Stimulated activated CD8-positive, alpha-beta memory T cell treated with anti-CD3 and anti-CD28 coated beads, Interleukin-12 subunit alpha, Interleukin-12 subunit beta, amount 100 ng/mL, for 1 hour (primary cell): Measurements from ENCODE around the gene KIF2C.
A peak's percentile ranks its signal among the peaks of the same experiment; 100 is the strongest.
"Not testable (repeated sequence)": the region's sequence is repeated elsewhere in the genome, so short reads cannot be mapped to it uniquely, and the experiment has no call there.

ENCODE experiments used
- DNase-seq: peaks from one replicate; pipeline ENCODE4 v3.0.0-alpha.2; 2020; ENCODE audit warnings: low read depth

Gene KIF2C

GRCh38 chr1:44798481-44799365 lies 59.1 kb downstream of the KIF2C start:
- DNase-seq, result no peak

DNA sequence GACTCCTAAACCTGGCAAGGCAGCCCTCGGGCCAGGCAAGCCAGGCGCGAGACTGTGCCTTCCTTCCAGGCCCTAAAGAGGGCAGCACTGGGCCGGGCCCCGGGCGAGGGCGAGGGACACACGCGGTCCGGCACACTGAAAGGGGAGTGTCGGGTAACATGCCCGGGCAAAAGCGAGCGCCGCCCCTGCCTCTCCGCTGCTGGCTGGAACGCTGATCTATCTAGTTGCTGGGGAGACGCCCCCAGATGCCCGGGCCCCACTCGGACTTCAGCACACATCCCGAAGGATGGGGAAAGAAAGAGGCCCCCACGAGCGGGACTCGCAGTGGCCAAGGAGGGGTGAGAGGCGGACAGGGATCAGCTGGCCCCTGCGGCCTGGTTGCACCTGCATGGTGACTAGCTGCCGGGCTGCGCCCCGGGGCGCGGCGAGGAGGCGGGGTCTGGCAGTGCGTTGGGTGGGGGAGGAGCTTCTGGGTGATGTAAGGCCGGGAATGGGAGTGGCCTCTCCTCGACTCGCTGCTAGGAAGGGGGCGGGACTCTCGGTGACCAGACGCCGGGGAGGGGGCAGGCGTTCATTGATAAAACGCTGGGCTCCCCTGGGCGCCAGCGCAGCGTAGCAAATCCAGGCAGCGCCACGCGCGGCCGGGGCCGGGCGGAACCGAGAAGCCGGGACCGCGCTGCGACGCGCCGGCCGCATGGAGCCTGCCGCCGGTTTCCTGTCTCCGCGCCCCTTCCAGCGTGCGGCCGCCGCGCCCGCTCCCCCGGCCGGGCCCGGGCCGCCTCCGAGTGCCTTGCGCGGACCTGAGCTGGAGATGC lies 60.3 kb downstream of the KIF2C start, which contains the start of gene PLK3:
Gene PLK3 (plus strand): TSS at position 608 of the 815 bp plus-strand sequence. CDS start 87 bp downstream, at position 695.
- peak; percentile 97 for DNase-seq

DNA sequence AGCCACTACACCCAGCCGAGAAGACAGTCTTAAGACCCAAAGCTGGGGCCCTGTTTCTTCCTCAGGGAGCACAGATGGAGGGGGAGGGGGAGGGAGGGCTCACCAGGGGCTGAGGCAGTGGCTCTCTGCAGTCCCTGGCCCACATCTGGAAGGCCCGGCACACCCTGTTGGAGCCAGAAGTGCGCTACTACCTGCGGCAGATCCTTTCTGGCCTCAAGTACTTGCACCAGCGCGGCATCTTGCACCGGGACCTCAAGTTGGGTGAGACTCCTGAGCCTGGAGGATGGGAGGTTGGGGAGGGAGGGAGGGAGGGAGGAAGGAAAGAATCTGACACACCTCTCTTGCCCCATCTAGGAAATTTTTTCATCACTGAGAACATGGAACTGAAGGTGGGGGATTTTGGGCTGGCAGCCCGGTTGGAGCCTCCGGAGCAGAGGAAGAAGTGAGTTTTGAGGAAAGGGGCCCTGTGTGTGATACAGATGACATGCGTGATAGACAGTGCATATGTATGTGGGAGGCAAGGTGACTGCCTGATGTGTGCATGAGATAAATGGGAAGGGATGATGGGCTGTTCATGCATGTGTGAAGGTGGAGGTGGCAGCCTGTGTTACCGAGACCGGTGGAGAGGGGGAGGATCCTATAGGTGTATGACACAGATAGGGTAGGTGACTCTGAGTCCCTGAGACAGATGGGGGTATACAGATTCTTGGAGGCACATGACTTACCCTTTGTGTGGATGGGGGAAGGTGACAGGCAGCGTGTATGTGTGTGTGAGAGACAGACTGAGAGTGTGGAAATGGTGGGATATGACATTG lies 62.1 kb downstream of the KIF2C start:
- no peak for DNase-seq

GRCh38 chr1:44802306-44803061 lies 62.8 kb downstream of the KIF2C start:
- DNase-seq, result no peak

DNA sequence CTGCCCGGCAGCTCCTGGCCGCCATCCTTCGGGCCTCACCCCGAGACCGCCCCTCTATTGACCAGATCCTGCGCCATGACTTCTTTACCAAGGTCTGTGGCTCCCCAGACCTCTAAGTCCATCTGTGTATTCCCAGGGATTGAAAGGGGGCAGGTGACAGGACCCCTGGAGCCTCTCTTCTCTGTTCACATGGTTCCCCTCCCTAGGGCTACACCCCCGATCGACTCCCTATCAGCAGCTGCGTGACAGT lies 63.4 kb downstream of the KIF2C start:
- no peak for DNase-seq

DNA sequence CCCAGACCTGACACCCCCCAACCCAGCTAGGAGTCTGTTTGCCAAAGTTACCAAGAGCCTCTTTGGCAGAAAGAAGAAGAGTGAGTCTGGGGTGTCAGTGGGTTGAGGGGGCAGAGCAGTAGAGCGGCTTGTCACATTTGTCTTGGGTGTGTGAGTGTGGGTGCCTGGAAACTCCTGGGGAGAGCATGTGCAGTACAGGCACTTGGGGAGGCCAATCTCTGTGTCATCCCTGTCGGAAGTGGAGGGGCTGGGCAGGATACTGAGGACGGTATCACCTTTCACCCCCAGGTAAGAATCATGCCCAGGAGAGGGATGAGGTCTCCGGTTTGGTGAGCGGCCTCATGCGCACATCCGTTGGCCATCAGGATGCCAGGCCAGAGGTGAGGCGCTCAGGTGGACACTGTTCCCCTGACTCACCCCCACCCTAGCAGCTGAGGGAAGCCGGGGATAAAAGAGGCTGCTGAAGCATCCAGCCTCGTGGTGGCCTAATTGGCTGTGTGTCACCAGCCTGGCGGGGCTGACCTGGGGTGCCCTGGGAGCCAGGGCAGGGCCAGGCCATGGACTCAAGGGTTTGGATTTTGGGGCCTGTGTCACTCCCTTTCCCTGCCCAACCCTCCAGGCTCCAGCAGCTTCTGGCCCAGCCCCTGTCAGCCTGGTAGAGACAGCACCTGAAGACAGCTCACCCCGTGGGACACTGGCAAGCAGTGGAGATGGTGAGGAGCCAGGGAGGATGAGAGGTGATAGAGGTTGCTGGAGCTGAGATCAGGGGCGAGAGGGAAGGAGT lies 63.9 kb downstream of the KIF2C start:
- no peak for DNase-seq

- no peak for DNase-seq
Observed at GRCh38 chr1:44805311-44806024, 65.8 kb downstream of the KIF2C start.

DNA sequence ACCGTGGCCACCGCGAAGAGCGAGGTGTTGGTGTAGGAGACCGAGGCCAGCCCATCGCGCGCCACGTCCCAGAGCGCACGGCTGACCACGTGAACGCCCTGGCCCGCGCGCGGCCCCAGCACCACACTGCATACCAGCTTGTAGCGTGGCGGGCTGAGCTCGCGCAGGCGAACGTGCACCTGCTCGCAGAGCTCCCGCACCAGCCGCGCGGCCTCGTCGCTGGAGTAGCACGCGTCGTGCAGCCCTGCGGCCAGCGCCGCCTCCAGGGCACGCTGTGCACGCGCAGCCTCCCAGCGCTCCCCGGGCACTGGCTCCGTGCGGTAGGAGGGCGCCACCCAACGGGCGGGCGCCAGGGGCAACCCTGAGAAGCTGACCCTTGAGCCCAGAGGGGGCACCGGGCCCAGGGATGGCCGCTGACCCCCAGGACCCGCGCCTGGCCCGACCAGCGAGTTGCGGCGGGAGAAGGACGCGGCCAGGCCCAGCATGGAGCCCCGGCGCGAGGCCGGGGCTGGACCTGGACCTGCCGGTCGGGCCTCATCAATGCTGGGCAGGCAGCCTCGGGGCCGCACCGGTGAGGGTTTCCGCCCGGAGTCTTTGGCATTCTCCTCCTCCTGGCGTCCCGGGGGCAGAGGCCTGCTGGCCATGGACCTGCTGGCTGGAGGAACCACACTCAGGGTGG lies 66.5 kb downstream of the KIF2C start:
- no peak for DNase-seq

- DNase-seq, result no peak
Observed at GRCh38 chr1:44806704-44807363, 67.2 kb downstream of the KIF2C start, which contains the start of gene DYNLT4. TSS of gene DYNLT4 (minus strand) at chr1:44807351. CDS start at chr1:44806668, 683 bp downstream.

- DNase-seq, result peak; percentile 86
Observed at GRCh38 chr1:44807364-44808062, 67.9 kb downstream of the KIF2C start.

DNA sequence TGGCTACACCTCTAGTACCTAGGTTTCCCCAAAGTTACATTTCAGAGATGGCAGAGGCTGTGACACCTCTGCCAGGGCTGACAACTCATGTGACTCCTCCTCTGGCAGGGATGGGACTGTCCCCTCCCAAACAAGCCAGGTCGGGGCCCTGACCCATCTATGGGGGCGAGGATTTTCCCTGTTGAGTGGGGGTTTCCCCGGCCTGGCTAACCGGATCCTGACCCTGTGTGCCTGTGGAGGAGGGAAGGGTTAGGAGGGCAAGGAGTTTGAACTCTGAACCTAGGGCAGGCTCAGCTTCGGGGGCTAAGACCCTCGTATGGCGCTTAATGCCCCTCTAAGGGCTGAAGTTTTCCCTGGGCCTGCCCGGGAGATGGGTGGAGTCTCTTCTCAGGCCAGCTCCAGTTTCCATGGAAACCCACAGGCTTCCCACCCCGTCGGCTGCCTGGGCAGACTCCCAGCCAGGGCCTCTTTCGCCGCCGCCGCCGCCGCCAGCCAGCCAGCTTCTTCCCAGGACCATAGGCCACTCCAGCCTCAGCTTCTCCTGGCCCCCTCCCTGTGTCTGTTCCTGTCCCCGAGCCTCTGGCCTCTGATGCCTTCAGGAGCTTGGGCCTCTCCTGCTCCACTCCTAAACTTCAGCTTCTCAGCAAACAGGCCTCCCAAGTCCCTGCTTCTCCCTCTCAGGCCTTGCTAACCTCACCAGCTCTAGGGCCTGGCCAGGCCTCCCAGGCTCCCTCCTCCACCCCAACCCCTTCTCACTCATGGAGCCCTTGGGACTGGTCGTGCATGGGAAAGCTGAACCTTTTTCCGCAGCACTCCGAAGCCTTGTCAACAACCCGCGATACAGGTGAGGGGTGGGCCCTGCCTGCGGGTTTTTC lies 68.7 kb downstream of the KIF2C start, which contains the start of gene BTBD19:
Gene BTBD19 (plus strand): TSS at position 461 of the 875 bp plus-strand sequence. CDS start 298 bp downstream, at position 759.
- no peak for DNase-seq

DNA sequence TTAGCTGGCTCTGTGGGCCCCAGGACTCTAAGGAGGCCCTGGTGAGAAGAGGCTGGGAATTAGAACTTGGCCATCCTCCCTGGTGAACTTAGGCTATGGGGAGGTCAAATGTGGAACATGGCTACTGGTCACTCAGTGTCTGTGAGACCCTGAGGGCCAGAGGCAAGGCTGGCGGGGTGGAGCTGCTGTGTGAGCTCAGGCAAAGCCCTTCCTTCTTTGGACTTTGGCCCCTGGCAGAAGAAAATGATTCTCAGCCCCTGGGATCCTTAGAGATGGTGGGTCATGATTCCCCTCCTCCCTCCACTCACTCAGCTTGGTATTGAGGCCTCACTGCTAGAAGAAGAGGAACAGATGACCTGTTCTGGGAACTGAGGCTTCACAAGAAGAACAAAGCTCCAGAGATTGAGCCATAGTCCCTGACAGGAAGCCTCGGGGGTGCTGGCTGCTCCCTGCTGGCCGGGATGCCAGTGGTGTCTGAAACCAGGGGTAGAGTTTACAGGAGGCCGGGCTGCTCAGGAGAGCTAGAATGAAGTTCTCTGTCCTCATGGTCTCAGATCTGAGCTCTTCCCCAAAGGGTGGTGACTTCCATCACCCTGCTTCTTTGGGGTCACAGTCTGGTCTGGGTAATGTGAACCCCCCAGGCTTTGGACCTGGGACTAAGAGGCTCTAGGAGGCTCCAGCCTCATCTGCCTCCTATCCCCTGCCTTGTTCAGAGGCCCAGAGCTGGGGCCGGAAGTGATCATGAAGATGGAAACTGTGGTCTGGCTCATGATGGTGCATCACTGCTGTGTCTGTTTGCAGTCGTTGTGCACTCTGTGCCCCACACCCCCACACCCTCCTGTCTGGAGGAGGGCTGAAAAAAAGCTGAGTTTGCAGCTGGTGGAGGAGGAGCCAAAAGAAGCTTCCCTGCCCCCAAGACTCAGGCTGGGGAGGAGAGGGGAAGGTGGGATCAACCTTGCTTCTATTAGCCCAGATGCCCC lies 69.6 kb downstream of the KIF2C start:
- DNase-seq, result peak; percentile 75

DNA sequence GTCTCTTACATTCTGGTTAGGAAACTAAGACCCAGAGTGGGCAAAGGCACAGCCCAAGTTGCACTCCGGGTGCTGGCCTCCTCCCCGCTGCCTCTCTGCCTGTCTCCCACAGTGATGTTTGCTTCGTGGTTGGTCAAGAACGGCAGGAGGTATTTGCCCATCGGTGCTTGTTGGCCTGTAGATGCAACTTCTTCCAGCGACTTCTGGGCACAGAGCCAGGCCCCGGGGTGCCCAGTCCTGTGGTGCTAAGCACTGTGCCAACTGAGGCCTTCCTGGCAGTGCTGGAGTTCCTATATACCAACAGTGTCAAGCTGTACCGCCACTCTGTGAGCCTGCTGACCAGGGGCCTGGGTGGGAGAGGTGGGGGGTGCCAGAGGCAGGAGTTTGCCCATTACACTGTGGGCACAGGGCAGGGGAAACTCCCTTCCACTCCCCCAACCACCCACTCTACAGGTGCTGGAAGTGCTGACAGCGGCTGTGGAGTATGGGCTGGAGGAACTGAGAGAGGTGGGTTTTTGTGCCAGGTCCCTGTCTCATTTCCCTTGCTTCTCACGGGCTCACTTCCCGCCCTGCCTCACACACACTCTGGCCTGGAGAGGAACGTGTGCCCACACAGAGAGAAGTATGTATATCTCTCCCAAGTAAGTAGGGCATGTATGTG lies 70.6 kb downstream of the KIF2C start:
- no peak for DNase-seq

DNA sequence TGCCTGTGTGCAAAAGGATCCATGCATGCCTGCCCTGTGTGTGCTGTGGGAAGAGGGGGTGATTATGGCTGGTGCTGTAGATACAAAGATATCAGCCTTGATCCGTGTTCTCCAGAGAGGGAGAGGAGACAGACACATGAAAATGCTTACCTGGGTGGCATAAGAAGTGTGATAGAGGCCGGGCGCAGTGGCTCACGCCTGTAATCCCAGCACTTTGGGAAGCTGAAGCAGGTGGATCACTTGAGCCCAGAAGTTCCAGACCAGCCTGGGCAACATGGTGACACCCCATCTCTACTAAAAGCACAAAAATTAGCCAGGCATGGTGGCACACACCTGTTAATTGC lies 71.1 kb downstream of the KIF2C start:
- not testable (repeated sequence) for DNase-seq

- no peak for DNase-seq
Observed at GRCh38 chr1:44811234-44811633, 71.6 kb downstream of the KIF2C start.
